ENCODE results near the gene PPIP5K2. TPM values are rescaled to one million over a fixed set of nuclear protein-coding genes. Genes with fewer than 3 reads are reported as not detected.

Gene PPIP5K2
- total RNA-seq, 1 donor from 2014 or later = 67.7 TPM

- H3K36me3 ChIP-seq (ENCODE audit: insufficient read depth, low read length) = no peaks in the 10 kb centered on the region
- H3K9me3 ChIP-seq (ENCODE audit: insufficient read depth, low read depth, low read length) = no peaks in the 10 kb centered on the region
- no peak overlapping the region for H3K4me2 ChIP-seq (ENCODE audit: low read length)
- Mint-ChIP-seq H3K4me3 (ENCODE audit: unreplicated experiment) (no peak overlapping the region), H3K4me1 (ENCODE audit: low read depth, unreplicated experiment) (no peaks in the 10 kb centered on the region), H3K9me3 (ENCODE audit: unreplicated experiment) (no peaks in the 10 kb centered on the region), H3K27me3 (ENCODE audit: low read depth, unreplicated experiment) (no peaks in the 10 kb centered on the region), H3K36me3 (ENCODE audit: low read depth, unreplicated experiment) (peaks cover 7% of the 10 kb centered on the region), H3K27ac (ENCODE audit: unreplicated experiment) (no peak overlapping the region)
- H3K4me3 ChIP-seq (ENCODE audit: insufficient read depth, low read depth, low read length) = no peak overlapping the region
- TF ChIP-seq CTCF (IDR thresholded peaks at IDR 0.05; ENCODE audit: insufficient read depth, low read depth, low read length) = no peak
- TF ChIP-seq EZH2 (IDR thresholded peaks at IDR 0.05; ENCODE audit: insufficient read depth, low read length) = no peak
- H2AFZ ChIP-seq (ENCODE audit: low read depth, low read length) = no peak overlapping the region
- no peaks in the 10 kb centered on the region for H4K20me1 ChIP-seq (ENCODE audit: insufficient read depth, low read length)
- H3K79me2 ChIP-seq (ENCODE audit: insufficient read depth, low read length) = no peaks in the 10 kb centered on the region
- H3K4me1 ChIP-seq (ENCODE audit: insufficient read depth, low read length) = no peaks in the 10 kb centered on the region
- DNase-seq (ENCODE audit: low read depth) (no peak), FAIRE-seq (no peak)
- no peaks in the 10 kb centered on the region for H3K27me3 ChIP-seq (ENCODE audit: insufficient read depth, low read length)
- H3K27ac ChIP-seq (ENCODE audit: low read depth, low read length) = no peak overlapping the region
- no peak overlapping the region for H3K9ac ChIP-seq (ENCODE audit: low read length)
Observed at GRCh38 chr5:103090791-103091190, 29.3 kb upstream of the PPIP5K2 start.

- no peaks in the 10 kb centered on the region for H4K20me1 ChIP-seq (ENCODE audit: insufficient read depth, low read length)
- FAIRE-seq (no peak), DNase-seq (ENCODE audit: low read depth) (no peak)
- H3K4me1 ChIP-seq (ENCODE audit: insufficient read depth, low read length) = no peaks in the 10 kb centered on the region
- H3K27me3 Mint-ChIP-seq (ENCODE audit: low read depth, unreplicated experiment) = no peaks in the 10 kb centered on the region
- no peak overlapping the region for H3K4me3 Mint-ChIP-seq (ENCODE audit: unreplicated experiment)
- H3K27ac ChIP-seq (ENCODE audit: low read depth, low read length) = no peak overlapping the region
- no peaks in the 10 kb centered on the region for H3K9me3 Mint-ChIP-seq (ENCODE audit: unreplicated experiment)
- no peaks in the 10 kb centered on the region for H3K4me1 Mint-ChIP-seq (ENCODE audit: low read depth, unreplicated experiment)
- no peak overlapping the region for H3K4me3 ChIP-seq (ENCODE audit: insufficient read depth, low read depth, low read length)
- H2AFZ ChIP-seq (ENCODE audit: low read depth, low read length) = no peak overlapping the region
- H3K36me3 ChIP-seq (ENCODE audit: insufficient read depth, low read length) = no peaks in the 10 kb centered on the region
- H3K27me3 ChIP-seq (ENCODE audit: insufficient read depth, low read length) = no peaks in the 10 kb centered on the region
- no peak overlapping the region for H3K9ac ChIP-seq (ENCODE audit: low read length)
- no peaks in the 10 kb centered on the region for H3K79me2 ChIP-seq (ENCODE audit: insufficient read depth, low read length)
- no peak overlapping the region for H3K4me2 ChIP-seq (ENCODE audit: low read length)
- peaks cover 2% of the 10 kb centered on the region for H3K36me3 Mint-ChIP-seq (ENCODE audit: low read depth, unreplicated experiment)
- TF ChIP-seq CTCF (IDR thresholded peaks at IDR 0.05; ENCODE audit: insufficient read depth, low read depth, low read length) = no peak
- no peak for TF ChIP-seq EZH2 (IDR thresholded peaks at IDR 0.05; ENCODE audit: insufficient read depth, low read length)
- no peak overlapping the region for H3K27ac Mint-ChIP-seq (ENCODE audit: unreplicated experiment)
- no peaks in the 10 kb centered on the region for H3K9me3 ChIP-seq (ENCODE audit: insufficient read depth, low read depth, low read length)
Observed at GRCh38 chr5:103092676-103093075, 27.4 kb upstream of the PPIP5K2 start.

- H3K4me1 Mint-ChIP-seq (ENCODE audit: low read depth, unreplicated experiment) = no peaks in the 10 kb centered on the region
- Histone ChIP-seq H3K27ac (ENCODE audit: low read depth, low read length) (no peak overlapping the region), H4K20me1 (ENCODE audit: insufficient read depth, low read length) (no peaks in the 10 kb centered on the region), H3K4me3 (ENCODE audit: insufficient read depth, low read depth, low read length) (no peak overlapping the region), H2AFZ (ENCODE audit: low read depth, low read length) (no peak overlapping the region), H3K9me3 (ENCODE audit: insufficient read depth, low read depth, low read length) (no peaks in the 10 kb centered on the region), H3K9ac (ENCODE audit: low read length) (no peak overlapping the region), H3K36me3 (ENCODE audit: insufficient read depth, low read length) (no peaks in the 10 kb centered on the region), H3K4me1 (ENCODE audit: insufficient read depth, low read length) (no peaks in the 10 kb centered on the region), H3K79me2 (ENCODE audit: insufficient read depth, low read length) (no peaks in the 10 kb centered on the region), H3K4me2 (ENCODE audit: low read length) (no peak overlapping the region), H3K27me3 (ENCODE audit: insufficient read depth, low read length) (no peaks in the 10 kb centered on the region)
- no peak overlapping the region for H3K4me3 Mint-ChIP-seq (ENCODE audit: unreplicated experiment)
- H3K36me3 Mint-ChIP-seq (ENCODE audit: low read depth, unreplicated experiment) = peaks cover 2% of the 10 kb centered on the region
- DNase-seq (ENCODE audit: low read depth) (no peak), FAIRE-seq (no peak)
- no peaks in the 10 kb centered on the region for H3K9me3 Mint-ChIP-seq (ENCODE audit: unreplicated experiment)
- H3K27me3 Mint-ChIP-seq (ENCODE audit: low read depth, unreplicated experiment) = no peaks in the 10 kb centered on the region
- no peak overlapping the region for H3K27ac Mint-ChIP-seq (ENCODE audit: unreplicated experiment)
- TF ChIP-seq CTCF (IDR thresholded peaks at IDR 0.05; ENCODE audit: insufficient read depth, low read depth, low read length) = no peak
- TF ChIP-seq EZH2 (IDR thresholded peaks at IDR 0.05; ENCODE audit: insufficient read depth, low read length) = no peak
Observed at GRCh38 chr5:103093727-103094126, 26.4 kb upstream of the PPIP5K2 start.

All from astrocyte (in vitro differentiated cells and primary cell).